GM19238 (cell line): ENCODE data around the gene KRT28.
A peak's percentile ranks its signal among the peaks of the same experiment; 100 is the strongest.
"Not testable (repeated sequence)": the region's sequence is repeated elsewhere in the genome, so short reads cannot be mapped to it uniquely, and the experiment has no call there.

Source experiments
- DNase-seq: peaks from one replicate; pipeline ENCODE4 v3.0.0; 2011; ENCODE audit warnings: low spot score; ENCODE audit not compliant: insufficient read length

KRT28 gene

GRCh38 chr17:40819528-40820125 is 19.9 kb upstream of the KRT28 start:
- DNase-seq: no peak

- peak; percentile 62 for DNase-seq
Measured at GRCh38 chr17:40818733-40819527, 19.2 kb upstream of the KRT28 start.

GRCh38 chr17:40818343-40818732 is 18.6 kb upstream of the KRT28 start:
- no peak for DNase-seq

- no peak for DNase-seq
Measured at GRCh38 chr17:40817103-40817682, 17.4 kb upstream of the KRT28 start.

GRCh38 chr17:40816569-40816968 is 16.8 kb upstream of the KRT28 start:
- DNase-seq: no peak

- no peak for DNase-seq
Measured at GRCh38 chr17:40815381-40815780, 15.6 kb upstream of the KRT28 start.

- not testable (repeated sequence) for DNase-seq
Measured at GRCh38 chr17:40814657-40815056, 14.9 kb upstream of the KRT28 start.

GRCh38 chr17:40813804-40814203 is 14.0 kb upstream of the KRT28 start:
- DNase-seq: no peak

- no peak for DNase-seq
Measured at GRCh38 chr17:40812639-40813038, 12.9 kb upstream of the KRT28 start.

GRCh38 chr17:40810494-40810893 is 10.7 kb upstream of the KRT28 start:
- DNase-seq: no peak

- no peak for DNase-seq
Measured at GRCh38 chr17:40809721-40810421, 10.1 kb upstream of the KRT28 start.

- DNase-seq: no peak
Measured at GRCh38 chr17:40806131-40806530, 6.4 kb upstream of the KRT28 start.

- DNase-seq: peak; percentile 53
Measured at GRCh38 chr17:40803617-40804082, 3.9 kb upstream of the KRT28 start.

GRCh38 chr17:40801157-40801556 is 1.4 kb upstream of the KRT28 start:
- no peak for DNase-seq

GRCh38 chr17:40800381-40800780 is 622 bp upstream of the KRT28 start:
- no peak for DNase-seq

GRCh38 chr17:40796846-40797245 is 2.9 kb downstream of the KRT28 start:
- DNase-seq: no peak

GRCh38 chr17:40795019-40795667 is 4.6 kb downstream of the KRT28 start:
- no peak for DNase-seq

GRCh38 chr17:40794466-40794865 is 5.3 kb downstream of the KRT28 start:
- DNase-seq: no peak

GRCh38 chr17:40793832-40794231 is 5.9 kb downstream of the KRT28 start:
- no peak for DNase-seq

- no peak for DNase-seq
Measured at GRCh38 chr17:40791787-40792436, 7.8 kb downstream of the KRT28 start.

- no peak for DNase-seq
Measured at GRCh38 chr17:40791111-40791510, 8.6 kb downstream of the KRT28 start.
